H7 (cell line): ENCODE results near the gene APOBEC2. TPM values are rescaled to one million over a fixed set of nuclear protein-coding genes. Genes with fewer than 3 reads are reported as not detected.
A peak's percentile ranks its signal among the peaks of the same experiment; 100 is the strongest.

Experiments used
- DNase-seq: peaks from one replicate; pipeline ENCODE4 v3.0.0; 2012
- H3K27me3 ChIP-seq: 2 replicates; pipeline ENCODE4 v1.6.0; 2011; ENCODE audit warnings: mild to moderate bottlenecking, low read length; ENCODE audit not compliant: control insufficient read depth, insufficient read depth
- H3K36me3 ChIP-seq: replicated peaks from 2 replicates; pipeline ENCODE4 v1.5.1; 2011; ENCODE audit warnings: low read length; ENCODE audit not compliant: control insufficient read depth, insufficient read depth
- H3K4me3 ChIP-seq: 2 replicates; pipeline ENCODE4 v1.5.1; 2011; ENCODE audit warnings: low read depth, mild to moderate bottlenecking, control low read depth, low read length, moderate library complexity; ENCODE audit not compliant: insufficient read depth
- total RNA-seq: library from RNA; depleted of rRNA; stranded (reverse); fragments of >200 nt; shearing (Covaris generic); gene quantifications from 2 replicates; pipeline ENCODE4 v1.2.3, GENCODE V29; 2014

APOBEC2 gene
- total RNA-seq, 1 experiment from 2014 or later, result 0.14 TPM

DNA sequence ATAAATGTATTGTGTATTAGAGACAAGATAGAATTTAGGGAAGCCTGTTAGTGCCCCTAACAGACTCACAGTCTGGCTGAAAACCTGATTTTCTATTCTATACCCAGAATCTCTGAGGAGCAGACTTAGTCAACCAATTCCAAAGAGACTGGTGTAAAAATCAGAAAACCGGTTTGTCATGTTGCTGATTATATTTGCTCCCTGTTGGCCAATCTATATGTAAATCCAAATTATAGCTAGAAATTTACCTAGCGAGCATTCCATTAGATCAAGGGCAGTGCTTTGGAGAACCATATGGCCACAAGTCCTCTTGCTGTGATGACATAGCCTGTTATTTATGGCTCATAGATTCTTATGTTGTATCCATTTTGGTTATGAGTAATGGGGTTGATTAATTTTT is 24.5 kb downstream of the APOBEC2 start:
- no peaks in the 10 kb centered on the region for H3K27me3 ChIP-seq
- DNase-seq, result no peak
- H3K4me3 ChIP-seq, result no peak overlapping the region
- peaks cover 17% of the 10 kb centered on the region for H3K36me3 ChIP-seq

DNA sequence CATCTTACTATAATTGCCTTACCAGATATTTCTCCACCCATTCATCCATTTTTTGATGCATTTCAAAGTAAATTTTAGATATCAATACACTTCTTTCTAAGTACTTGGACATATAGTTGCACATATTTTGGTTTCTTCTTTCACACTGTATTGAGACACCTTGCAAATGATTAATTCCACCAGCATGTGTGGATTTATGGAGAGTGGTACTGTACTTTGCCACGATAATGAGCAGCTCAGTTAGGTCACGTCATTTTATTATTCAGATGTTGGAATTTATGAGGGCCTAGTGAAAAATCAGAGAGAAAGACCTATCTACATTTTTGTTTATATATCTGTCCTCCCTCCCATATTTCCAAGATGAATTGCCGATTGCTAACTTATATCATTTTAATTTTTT is 25.1 kb downstream of the APOBEC2 start:
- peaks cover 17% of the 10 kb centered on the region for H3K36me3 ChIP-seq
- H3K27me3 ChIP-seq, result no peaks in the 10 kb centered on the region
- H3K4me3 ChIP-seq, result no peak overlapping the region
- no peak for DNase-seq

DNA sequence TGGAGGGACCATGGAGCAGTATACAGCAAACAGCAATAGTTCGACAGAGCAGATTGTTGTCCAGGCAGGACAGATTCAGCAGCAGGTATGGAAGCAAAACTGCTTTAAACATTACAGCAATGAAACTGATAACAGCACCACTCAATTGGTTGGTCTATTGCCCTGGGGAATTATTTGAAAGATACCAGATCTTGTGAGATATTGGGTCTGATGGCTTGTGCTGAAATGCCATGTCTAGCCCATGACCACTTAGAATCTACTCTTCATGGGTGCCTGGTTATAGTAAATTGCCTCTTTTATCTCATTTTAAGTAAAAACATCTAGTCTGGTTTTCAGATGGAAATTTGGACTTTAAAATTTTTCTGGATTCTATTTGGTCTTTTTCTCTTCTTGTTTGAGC is 26.1 kb downstream of the APOBEC2 start:
- H3K27me3 ChIP-seq, result no peaks in the 10 kb centered on the region
- no peak for DNase-seq
- no peak overlapping the region for H3K4me3 ChIP-seq
- peaks cover 21% of the 10 kb centered on the region for H3K36me3 ChIP-seq

DNA sequence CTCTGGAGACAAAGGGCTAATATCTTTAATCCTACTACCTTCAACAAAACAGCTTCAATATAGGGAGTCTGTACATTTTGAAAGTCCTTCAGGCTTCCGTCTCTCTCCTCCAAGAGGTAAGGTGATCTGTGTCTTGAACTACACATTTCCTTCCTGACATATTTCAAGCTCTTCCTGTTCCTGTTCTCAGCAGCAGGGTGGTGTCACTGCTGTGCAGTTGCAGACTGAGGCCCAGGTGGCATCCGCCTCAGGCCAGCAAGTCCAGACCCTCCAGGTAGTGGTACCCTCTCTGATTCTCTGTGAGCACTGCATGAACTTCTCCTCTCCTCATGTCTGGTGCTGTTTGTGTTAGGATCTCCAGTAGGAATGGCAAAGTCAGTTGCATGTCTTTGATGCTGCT is 27.6 kb downstream of the APOBEC2 start:
- Histone ChIP-seq H3K36me3 (peaks cover 22% of the 10 kb centered on the region), H3K4me3 (no peak overlapping the region), H3K27me3 (no peaks in the 10 kb centered on the region)
- no peak for DNase-seq

DNA sequence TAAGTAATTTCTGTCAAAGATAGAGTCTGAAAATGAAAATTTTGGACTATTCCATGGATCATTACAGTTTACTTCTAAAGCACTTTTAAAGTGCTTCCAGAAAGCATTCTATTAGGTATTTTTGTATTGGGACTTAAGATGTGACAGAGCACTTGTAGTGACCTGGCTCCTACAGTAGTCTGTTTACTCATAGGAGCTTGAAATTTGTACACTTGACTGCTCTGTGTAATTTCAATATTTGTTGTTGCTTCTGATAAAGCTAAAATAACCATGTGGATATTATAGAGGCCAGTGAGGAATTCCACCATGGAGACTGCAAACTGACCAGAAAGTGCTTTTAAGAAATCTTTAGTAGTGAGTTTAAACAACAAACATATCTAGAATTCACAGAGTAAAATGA is 30.1 kb downstream of the APOBEC2 start:
- no peak for DNase-seq
- H3K36me3 ChIP-seq, result peaks cover 25% of the 10 kb centered on the region
- no peak overlapping the region for H3K4me3 ChIP-seq
- no peaks in the 10 kb centered on the region for H3K27me3 ChIP-seq

DNA sequence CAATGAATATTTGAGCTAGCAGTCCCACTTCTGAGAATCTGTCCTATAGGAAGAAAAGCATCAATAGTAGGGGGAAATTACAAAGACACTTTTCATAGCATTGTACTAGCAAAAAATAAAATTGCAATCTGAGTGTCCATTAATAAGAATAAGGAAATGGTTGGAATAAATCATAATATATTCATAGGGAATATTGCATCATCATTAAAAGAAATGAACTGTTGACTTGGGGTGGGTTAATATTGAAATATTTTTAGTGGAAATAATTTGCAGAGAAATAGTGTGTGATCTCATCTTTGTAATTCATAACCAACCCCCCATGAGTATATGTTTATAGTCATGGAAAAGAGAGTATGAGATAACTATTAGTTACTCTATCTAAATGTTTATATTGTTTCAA is 32.2 kb downstream of the APOBEC2 start:
- H3K27me3 ChIP-seq, result no peaks in the 10 kb centered on the region
- no peak overlapping the region for H3K4me3 ChIP-seq
- peaks cover 23% of the 10 kb centered on the region for H3K36me3 ChIP-seq
- DNase-seq, result no peak

DNA sequence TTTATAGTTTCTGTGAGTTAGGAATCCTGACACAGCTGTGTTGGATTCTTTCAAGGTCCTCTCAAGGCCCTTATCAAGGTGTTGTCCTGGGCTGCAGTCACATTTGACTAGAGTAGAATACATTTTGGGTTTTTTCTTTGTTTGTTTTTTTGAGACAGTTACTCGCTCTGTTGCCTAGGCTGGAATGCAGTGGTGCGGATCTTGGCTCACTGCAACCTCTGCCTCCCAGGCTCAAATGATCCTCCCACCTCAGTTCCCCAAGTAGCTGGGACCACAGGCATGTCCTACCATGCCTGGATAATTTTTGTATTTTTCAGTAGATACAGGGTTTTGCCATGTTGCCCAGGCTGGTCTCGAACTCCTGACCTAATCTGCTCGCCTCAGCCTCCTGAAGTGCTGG is 35.4 kb downstream of the APOBEC2 start:
- DNase-seq, result no peak
- peaks cover 35% of the 10 kb centered on the region for H3K36me3 ChIP-seq
- no peaks in the 10 kb centered on the region for H3K27me3 ChIP-seq
- H3K4me3 ChIP-seq, result no peak overlapping the region

DNA sequence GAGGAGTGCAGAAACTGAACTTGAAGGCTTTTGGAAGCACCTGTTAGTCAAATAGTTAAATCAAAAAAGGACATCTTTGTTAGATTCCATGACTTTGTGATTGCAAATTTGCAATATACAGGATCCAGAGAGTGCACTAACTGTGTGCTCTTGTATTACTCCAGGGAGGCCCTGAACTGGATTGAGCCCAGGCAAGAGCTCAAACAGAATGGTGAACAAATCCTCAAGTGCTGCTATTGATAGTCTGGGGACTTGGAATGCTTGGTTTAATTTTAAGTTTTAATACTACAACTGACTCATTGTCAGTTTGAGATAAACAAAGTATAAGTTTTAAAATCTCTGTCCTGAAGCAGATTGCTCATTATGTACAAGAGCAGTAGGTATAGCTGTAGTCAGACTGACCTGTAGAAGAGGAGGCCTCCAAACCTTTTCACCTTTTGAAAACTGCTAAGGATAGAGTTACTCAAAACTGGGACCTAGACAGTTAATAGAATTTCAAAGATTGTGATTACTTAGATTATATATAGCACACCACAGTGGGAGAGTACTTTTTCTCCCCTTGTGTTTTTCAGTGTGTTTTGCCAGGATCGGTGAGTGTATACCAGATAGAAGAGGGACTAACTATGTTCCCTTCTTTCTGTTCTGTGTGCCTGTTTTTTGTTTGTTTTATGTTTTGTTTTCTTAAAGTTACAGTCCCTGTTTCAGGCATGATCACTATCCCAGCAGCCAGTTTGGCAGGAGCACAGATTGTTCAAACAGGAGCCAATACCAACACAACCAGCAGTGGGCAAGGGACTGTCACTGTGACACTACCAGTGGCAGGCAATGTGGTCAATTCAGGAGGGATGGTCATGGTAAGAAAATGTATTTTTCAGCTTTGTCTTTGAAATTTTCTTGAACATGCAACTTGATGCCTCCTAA is 38.1 kb downstream of the APOBEC2 start:
- Histone ChIP-seq H3K4me3 (no peak overlapping the region), H3K36me3 (peaks cover 46% of the 10 kb centered on the region), H3K27me3 (no peaks in the 10 kb centered on the region)
- no peak for DNase-seq

DNA sequence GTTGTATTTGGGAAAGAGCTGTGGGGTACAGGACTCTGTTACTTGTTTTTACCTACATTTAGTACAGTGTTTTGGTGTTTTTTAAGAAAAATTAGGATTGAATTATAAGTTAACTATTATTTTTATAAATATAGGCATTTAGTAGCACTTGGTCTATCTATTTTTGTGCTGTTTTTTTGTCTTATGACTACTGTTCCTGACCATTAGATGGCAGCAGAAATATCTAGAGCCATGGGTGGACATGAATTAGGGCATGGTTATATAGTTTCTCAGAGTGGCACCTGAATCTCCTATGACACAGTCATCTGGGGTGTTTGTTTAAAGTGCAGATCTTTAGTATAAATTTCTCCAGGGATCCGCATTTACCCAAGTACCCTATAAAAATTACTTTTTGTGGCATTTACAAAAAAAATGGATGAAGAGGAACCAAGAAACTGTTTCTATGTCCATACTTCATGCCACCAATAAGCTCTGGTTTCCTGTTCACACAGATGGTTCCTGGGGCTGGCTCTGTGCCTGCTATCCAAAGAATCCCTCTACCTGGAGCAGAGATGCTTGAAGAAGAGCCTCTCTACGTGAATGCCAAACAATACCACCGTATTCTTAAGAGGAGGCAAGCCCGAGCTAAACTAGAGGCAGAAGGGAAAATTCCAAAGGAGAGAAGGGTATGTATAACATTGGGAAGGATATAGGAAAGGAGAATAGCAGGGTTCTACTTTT is 39.6 kb downstream of the APOBEC2 start:
- no peaks in the 10 kb centered on the region for H3K27me3 ChIP-seq
- H3K4me3 ChIP-seq, result no peak overlapping the region
- H3K36me3 ChIP-seq, result peaks cover 57% of the 10 kb centered on the region
- peak; percentile 22 for DNase-seq

DNA sequence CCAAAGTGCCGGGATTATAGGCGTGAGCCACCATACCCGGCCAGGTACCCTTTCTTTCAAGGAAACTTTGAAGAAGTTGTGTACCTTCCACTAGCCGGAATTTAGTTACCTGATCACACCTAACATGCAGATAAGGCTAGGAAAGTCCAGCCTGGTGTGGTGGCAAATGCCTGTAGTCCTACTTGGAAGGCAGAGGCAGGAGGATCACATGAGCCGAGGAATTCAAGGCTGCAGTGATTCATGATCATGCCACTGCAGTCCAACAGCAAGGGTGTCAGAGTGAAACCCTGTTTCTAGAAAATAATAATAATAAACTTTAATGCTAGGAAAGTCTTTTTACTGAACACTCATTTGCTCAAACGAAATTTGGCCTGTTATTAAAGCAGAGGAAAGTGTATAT is 40.7 kb downstream of the APOBEC2 start:
- no peaks in the 10 kb centered on the region for H3K27me3 ChIP-seq
- no peak for DNase-seq
- peaks cover 61% of the 10 kb centered on the region for H3K36me3 ChIP-seq
- no peak overlapping the region for H3K4me3 ChIP-seq

DNA sequence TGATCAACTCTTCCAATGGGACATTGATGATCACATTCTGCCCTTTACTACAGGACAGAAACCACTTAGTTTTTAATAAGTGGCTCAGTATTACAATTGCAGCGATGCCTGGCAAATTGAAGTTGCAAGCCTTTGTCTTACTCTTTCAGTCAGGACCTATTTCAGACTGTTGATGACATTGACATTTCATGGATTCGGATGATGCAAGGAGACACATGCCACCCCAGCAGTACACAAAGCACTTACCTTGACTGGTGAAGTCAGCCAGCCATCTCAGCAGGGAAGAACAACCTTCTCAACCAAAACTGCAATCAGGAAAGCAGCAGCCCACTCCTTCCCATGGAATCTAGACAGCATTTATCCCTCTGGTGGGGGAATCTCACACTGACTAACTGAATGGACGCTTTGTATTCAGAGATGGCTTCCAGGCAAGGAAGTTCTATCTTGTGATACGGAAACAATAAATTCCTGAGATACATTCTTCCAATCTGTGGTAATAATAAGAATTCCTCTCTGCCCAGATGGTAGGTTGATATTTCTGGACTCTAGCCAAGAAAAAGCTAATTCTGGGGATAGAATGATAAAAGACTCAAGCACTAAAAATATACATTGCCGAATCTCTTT is 44.6 kb downstream of the APOBEC2 start:
- Histone ChIP-seq H3K4me3 (no peak overlapping the region), H3K27me3 (no peaks in the 10 kb centered on the region), H3K36me3 (peaks cover 46% of the 10 kb centered on the region)
- DNase-seq, result no peak

DNA sequence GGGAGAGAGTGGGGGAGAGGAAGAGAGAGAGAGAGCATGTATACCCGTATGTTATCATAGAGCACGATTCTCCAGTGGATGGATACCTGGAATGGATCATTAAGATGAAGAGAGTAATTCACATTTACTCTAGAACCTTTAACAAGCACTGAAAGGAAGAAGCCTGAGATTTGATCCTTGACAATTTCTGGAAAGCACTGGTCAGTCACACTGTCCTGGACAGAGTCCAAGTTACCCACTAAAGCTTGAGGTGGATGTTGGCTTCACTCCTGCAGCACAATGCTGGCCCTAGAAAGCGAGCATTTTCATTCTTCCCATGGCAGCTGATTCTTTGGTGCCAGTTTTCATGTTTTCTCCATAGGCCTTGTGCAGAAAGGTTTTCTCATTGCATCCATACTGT is 45.4 kb downstream of the APOBEC2 start:
- Histone ChIP-seq H3K27me3 (no peaks in the 10 kb centered on the region), H3K36me3 (peaks cover 38% of the 10 kb centered on the region), H3K4me3 (no peak overlapping the region)
- DNase-seq, result no peak

DNA sequence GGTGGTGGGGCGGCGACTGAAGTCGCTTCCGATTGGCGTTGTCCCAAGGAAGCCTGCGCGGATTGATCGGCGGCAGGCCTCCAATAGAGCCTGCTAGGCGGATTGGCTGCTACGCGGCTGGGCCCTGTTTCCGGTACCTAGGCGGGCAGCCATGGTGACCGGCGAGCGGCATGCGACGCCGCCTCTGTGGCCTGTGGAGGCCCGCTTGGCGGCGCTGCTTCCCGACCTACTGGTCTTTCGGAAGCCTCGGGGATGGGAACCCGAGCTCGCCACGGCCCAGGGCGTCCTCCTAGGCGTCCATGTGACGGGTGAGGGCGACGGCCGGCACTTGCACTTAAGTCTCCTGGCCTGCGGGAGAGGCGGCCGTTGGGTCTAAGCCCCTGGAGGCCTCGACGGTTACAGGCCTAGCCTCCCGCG is 47.9 kb downstream of the APOBEC2 start:
- H3K36me3 ChIP-seq, result peaks cover 21% of the 10 kb centered on the region
- peak; percentile 67 for DNase-seq
- H3K27me3 ChIP-seq, result no peaks in the 10 kb centered on the region; the same call in 1 of the 2 replicates
- H3K4me3 ChIP-seq, result no peak overlapping the region

DNA sequence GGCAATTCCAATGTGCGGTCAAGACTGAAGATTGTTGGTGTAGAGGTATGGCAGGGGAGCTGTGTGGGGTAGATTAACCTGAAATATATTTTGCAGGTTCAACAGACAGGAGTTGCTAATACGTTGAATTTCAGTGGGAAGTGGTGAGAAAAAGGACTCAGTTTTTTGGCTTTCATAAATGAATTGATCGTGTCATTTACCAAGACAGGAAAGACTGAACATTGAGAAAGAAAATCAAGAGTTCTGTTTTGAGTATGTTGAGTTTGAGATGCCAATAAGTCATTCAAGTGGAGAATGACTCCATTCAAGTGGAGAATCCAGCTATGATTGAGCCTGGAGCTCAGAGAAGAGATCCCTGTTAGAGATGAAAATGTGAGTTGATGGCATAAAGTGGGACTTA is 50.8 kb downstream of the APOBEC2 start:
- Histone ChIP-seq H3K36me3 (no peaks in the 10 kb centered on the region; the same call in none of the 2 replicates), H3K4me3 (no peak overlapping the region), H3K27me3 (no peaks in the 10 kb centered on the region; the same call in 1 of the 2 replicates)
- no peak for DNase-seq

DNA sequence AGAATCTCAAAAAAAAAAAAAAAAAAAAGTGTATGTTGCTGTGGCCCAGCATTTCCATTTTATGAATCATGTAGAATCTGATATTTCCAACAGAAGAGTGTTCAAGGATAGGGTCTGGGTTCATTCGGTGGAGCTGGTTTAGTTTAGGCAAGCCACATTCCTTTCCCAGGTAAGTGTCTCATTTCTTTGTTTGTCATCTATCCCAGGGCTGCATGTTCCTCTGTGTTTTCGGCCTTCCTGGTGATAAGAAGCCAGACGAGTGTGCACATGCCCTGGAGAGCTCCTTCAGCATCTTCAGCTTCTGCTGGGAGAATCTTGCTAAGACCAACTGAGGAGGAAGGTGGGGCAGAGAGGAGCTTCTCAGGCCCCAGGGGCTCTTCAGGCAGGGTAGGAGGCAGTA is 58.0 kb downstream of the APOBEC2 start:
- Histone ChIP-seq H3K36me3 (no peaks in the 10 kb centered on the region; the same call in 1 of the 2 replicates), H3K27me3 (no peaks in the 10 kb centered on the region), H3K4me3 (no peak overlapping the region)
- DNase-seq, result no peak
